SHP77 (cell line): Measurements from ENCODE around the gene HAPLN2.
"Not testable (repeated sequence)": the region's sequence is repeated elsewhere in the genome, so short reads cannot be mapped to it uniquely, and the experiment has no call there.

ENCODE experiments used
- DNase-seq, 2 experiments: peaks; one replicate each; lab custom pipeline; 2025; lab: John Stamatoyannopoulos, UW

Gene HAPLN2

GRCh38 chr1:156618853-156619581, at the start of gene HAPLN2:
HAPLN2 (plus strand) TSS chr1:156619415; CDS start chr1:156623491, 4,076 bp downstream.
- peak; percentile 73 to 83 for DNase-seq

- DNase-seq, result no peak
Observed at GRCh38 chr1:156571261-156571852, 47.9 kb upstream of the HAPLN2 start.

GRCh38 chr1:156571919-156572662, 47.1 kb upstream of the HAPLN2 start, which contains the start of gene IQGAP3:
IQGAP3 (minus strand) TSS chr1:156572565; CDS start chr1:156572529, 36 bp downstream.
- peak; percentile 93 to 95 for DNase-seq

- DNase-seq, result no peak
Observed at GRCh38 chr1:156572663-156573018, 46.6 kb upstream of the HAPLN2 start.

DNA sequence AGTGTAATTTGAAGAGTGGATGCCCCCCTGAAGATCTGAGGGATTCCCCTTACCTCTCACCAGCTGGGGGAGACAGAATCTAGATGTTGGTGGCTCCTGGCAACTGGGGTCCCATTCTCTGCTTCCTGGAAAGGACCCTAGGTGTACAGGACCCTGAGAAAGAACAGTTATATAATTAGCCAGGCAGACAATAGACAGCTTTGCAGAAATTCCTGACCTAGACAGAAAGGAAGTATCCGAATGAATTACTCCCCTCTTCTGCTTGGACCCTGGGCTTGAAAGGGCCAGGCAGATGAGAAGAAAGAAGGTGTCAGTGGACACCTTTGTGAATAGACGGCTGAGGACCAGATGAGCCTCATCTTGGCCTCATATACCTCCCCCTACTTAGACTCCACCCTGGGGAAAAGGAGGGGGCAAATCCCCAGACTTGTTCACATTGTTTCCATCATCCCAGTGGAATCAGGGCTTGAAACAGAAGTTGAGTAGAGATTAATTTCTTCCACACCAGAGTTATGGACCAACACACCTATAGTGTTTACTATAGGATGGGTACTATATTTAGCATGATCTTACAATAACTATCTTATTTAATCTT, 45.1 kb upstream of the HAPLN2 start:
- no peak for DNase-seq

DNA sequence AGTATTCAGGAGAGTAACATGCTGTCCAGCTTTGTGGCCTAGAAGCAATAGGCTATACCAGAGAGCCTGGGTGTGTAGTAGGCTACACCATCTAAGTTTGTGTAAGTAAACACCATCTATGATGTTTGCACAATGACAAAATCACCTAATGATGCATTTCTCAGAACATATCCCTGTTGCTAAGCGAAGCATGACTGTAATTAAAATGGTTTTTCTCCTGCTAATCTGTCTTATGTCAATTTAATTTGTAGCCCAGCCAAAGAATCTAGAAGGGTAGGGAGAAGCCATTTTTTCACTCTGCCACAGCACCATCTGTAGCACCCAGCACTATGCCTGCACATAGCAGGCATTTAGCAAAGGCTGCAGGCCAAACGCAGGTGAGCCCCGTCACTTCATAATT, 41.7 kb upstream of the HAPLN2 start:
- no peak for DNase-seq

GRCh38 chr1:156578055-156578454, 41.2 kb upstream of the HAPLN2 start:
- DNase-seq, result no peak

- DNase-seq, result no peak
Observed at GRCh38 chr1:156579472-156579871, 39.7 kb upstream of the HAPLN2 start, which contains the start of gene TTC24. TTC24 (plus strand) TSS chr1:156579723; CDS start chr1:156581365, 1,642 bp downstream.

GRCh38 chr1:156581661-156582387, 37.4 kb upstream of the HAPLN2 start:
- DNase-seq, result peak; percentile 82 to 85

- peak; percentile 74 to 76 for DNase-seq
Observed at GRCh38 chr1:156582388-156583017, 36.7 kb upstream of the HAPLN2 start.

DNA sequence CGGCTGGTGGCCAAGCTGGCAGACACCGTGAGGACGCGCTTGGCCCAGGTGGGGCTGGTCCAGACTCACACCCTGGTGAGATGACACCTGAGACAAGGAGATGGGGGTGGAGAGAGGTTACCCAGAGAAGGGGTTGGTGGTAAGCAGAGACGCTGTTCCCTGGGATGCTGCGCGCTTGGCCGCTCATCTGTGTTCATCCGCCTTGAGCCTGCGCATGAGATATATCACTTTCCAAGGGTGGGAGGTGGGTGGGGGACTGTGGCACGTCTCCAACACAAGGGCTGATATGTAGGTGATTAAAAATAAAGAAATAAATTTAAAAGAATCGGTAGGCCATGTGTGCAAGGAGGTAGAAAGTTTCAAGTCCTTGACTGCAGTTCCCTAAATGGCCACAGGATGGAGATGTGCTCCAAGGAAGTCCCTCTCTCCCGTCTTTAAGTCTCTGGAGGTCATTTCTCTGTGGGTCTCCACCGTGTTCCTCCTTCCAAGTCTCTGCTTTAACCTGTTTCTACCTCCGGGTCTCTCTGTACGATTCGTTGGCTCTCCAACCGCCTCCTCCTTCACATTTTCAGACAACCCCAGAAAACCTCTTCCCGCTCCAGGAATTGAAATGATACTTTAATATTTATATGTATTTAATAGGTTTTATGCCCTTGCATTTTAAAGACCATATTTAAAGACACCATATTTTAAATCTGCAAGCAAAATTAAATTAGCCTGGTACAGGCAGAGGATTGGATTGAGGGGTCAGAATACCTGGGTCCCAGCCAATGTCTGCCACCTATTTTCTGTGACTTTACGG, 35.2 kb upstream of the HAPLN2 start:
- peak; percentile 67 to 71 for DNase-seq

- DNase-seq, result peak; percentile 35 to 47
Observed at GRCh38 chr1:156584813-156585212, 34.4 kb upstream of the HAPLN2 start.

DNA sequence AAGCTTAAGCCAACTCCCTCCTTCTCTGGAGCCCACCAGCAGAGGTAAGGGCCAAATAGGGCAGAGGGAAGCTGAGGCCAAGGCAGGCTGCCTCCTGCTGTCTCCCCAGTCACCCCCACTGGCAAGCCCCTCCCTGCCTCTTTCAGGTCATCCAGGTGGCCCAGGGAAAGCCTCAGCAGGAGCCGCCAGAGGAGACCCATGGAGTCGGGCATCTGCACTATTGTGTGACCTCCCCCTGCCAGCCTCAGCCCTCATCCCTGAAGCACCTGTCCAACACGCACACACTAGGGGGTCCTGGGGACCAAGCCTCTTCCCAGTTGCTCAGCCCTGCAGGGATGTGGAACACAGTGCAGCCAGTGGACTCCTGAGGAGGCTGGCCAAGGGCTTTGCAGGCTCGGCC, 32.9 kb upstream of the HAPLN2 start:
- no peak for DNase-seq

DNA sequence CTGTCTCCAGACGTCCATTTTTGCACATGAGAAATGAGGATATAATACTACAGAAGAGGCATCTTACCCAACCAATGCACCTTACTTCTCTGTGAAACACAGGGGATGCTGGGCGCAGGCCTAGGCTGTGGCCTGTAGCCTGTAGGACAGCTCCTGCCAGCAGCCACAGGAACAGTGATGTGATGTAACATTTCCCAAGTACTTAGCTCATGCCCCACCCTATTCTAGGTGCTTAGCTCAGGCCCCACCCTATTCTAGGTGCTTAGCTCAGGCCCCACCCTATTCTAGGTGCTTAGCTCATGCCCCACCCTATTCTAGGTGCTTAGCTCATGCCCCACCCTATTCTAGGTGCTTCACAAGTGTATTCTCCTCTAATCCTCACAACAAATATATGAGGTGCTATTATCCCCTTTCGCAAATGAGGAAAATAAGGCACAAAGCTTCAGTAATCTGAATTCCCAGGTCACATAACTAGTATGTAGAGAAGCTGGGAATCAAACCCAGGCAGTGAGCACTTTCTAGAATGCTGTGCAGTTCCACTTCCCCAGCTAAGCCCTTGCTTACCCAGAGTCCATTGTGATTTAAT, 32.2 kb upstream of the HAPLN2 start:
- DNase-seq, result no peak

DNA sequence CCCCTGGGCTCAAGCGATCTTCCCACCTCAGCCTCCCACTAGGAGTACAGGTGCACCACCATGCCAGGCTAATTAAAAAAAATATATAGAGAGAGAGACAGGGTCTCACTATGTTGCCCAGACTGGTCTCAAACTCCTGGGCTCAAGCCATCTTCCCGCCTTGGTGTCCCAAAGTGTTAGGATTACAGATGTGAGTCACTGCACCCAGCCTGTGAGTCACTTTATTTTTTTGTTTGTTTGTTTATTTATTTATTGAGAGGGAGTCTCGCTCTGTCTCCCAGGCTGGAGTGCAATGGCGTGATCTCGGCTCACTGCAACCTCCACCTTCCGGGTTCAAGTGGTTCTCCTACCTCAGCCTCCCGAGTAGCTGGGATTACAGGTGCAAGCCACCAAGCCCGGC, 31.3 kb upstream of the HAPLN2 start:
- not testable (repeated sequence) for DNase-seq

- no peak for DNase-seq
Observed at GRCh38 chr1:156589546-156589945, 29.7 kb upstream of the HAPLN2 start.

DNA sequence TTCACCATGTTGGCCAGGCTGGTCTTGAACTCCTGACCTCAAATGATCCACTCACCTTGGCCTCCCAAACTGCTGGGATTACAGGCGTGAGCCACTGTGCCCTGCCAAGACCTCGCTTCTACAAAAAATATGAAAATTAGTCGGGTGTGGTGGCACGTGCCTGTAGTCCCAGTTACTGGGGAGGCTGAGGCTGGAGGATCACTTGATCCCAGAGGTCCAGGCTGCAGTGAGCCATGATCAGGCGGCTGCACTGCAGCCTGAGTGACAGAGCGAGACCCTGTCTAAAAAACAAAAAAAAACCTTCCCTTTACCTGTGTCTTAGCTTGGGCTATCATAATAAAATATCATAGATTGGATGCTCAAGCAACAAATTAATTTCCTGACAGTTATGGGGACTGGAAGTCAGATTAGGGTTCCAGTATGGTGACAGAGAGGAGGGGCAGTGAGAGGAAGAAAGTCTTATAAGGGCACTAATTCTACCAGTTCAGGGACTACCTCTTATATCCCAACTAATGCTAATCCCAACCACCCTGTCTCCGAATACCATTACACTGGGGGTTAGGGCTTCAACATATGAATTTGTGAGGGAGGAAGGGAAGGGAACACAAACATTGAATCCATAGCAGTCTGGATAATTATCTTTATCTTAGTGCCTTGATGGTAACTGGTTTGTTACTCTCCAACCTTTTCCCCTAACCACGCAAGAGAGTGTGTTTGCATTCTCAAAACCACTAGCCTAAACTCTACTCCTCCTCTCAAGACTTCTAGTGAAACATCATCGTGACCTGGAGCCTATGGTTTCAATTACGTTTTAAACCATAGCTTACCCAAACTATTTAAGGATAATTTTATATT, 28.7 kb upstream of the HAPLN2 start:
- no peak for DNase-seq

GRCh38 chr1:156591181-156591431, 28.1 kb upstream of the HAPLN2 start:
- no peak for DNase-seq

GRCh38 chr1:156591432-156592157, 27.6 kb upstream of the HAPLN2 start, which contains the start of gene NAXE:
NAXE (plus strand) TSS chr1:156591776; CDS start chr1:156591805, 29 bp downstream.
- peak; percentile 84 to 94 for DNase-seq
